Measurements from ENCODE around the gene CILP.

CILP gene

GRCh38 chr15:65146438-65146837 lies 64.8 kb downstream of the CILP start:
- no peak for DNase-seq (ENCODE audit: low read depth in 2 of 2)

Data from stimulated activated CD4-positive, alpha-beta T cell treated with anti-CD3 and anti-CD28 coated beads, Interleukin-1b, Interleukin-23, amount 100 ng/mL, for 4 hours (primary cell).